ENCODE results near the gene RECQL5.

GRCh38 chr17:75692976-75693375, 26.0 kb upstream of the RECQL5 start:
- TF ChIP-seq, protein P1, sequence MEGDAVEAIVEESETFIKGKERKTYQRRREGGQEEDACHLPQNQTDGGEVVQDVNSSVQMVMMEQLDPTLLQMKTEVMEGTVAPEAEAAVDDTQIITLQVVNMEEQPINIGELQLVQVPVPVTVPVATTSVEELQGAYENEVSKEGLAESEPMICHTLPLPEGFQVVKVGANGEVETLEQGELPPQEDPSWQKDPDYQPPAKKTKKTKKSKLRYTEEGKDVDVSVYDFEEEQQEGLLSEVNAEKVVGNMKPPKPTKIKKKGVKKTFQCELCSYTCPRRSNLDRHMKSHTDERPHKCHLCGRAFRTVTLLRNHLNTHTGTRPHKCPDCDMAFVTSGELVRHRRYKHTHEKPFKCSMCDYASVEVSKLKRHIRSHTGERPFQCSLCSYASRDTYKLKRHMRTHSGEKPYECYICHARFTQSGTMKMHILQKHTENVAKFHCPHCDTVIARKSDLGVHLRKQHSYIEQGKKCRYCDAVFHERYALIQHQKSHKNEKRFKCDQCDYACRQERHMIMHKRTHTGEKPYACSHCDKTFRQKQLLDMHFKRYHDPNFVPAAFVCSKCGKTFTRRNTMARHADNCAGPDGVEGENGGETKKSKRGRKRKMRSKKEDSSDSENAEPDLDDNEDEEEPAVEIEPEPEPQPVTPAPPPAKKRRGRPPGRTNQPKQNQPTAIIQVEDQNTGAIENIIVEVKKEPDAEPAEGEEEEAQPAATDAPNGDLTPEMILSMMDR (IDR thresholded peaks at IDR 0.05; ENCODE audit: low read depth, low read length), result no peak
- TF ChIP-seq EZH2phosphoT487 (IDR thresholded peaks at IDR 0.05; ENCODE audit: low read depth), result no peak
